NCI-H187 treated with DMSO at 0.1 percent for 48 hours (cell line): ENCODE data around the gene BCAR1.

Source experiments
- DNase-seq: peaks from one replicate; lab custom pipeline; 2025; lab: John Stamatoyannopoulos, UW

Gene BCAR1

GRCh38 chr16:75238853-75239541 lies 12.4 kb downstream of the BCAR1 start:
- DNase-seq = no peak

- DNase-seq = no peak
Observed at GRCh38 chr16:75238132-75238852, 13.1 kb downstream of the BCAR1 start.

GRCh38 chr16:75237398-75238131 lies 13.9 kb downstream of the BCAR1 start:
- DNase-seq = no peak

GRCh38 chr16:75236736-75237397 lies 14.6 kb downstream of the BCAR1 start:
- DNase-seq = no peak

GRCh38 chr16:75236232-75236631 lies 15.2 kb downstream of the BCAR1 start:
- no peak for DNase-seq

- no peak for DNase-seq
Observed at GRCh38 chr16:75235721-75236193, 15.7 kb downstream of the BCAR1 start.

GRCh38 chr16:75234856-75235696 lies 16.3 kb downstream of the BCAR1 start:
- no peak for DNase-seq

GRCh38 chr16:75233611-75233938 lies 17.8 kb downstream of the BCAR1 start:
- DNase-seq = no peak

- DNase-seq = no peak
Observed at GRCh38 chr16:75231570-75231969, 19.9 kb downstream of the BCAR1 start.

- no peak for DNase-seq
Observed at GRCh38 chr16:75230471-75231110, 20.8 kb downstream of the BCAR1 start.

- DNase-seq = no peak
Observed at GRCh38 chr16:75229172-75230031, 22.0 kb downstream of the BCAR1 start.

- no peak for DNase-seq
Observed at GRCh38 chr16:75228143-75228976, 23.1 kb downstream of the BCAR1 start.

- DNase-seq = no peak
Observed at GRCh38 chr16:75227361-75228142, 23.9 kb downstream of the BCAR1 start.

- DNase-seq = no peak
Observed at GRCh38 chr16:75226550-75227360, 24.7 kb downstream of the BCAR1 start.

- no peak for DNase-seq
Observed at GRCh38 chr16:75225678-75226515, 25.5 kb downstream of the BCAR1 start.

GRCh38 chr16:75225092-75225491 lies 26.3 kb downstream of the BCAR1 start:
- DNase-seq = no peak
